HG02759 (cell line): Measurements from ENCODE around the gene SND1.
A peak's percentile ranks its signal among the peaks of the same experiment; 100 is the strongest.
"Not testable (repeated sequence)": the region's sequence is repeated elsewhere in the genome, so short reads cannot be mapped to it uniquely, and the experiment has no call there.

Experiments used
- ATAC-seq: cut with Tn5 transposase; IDR thresholded peaks from one replicate; pipeline ENCODE4 v1.9.1; 2021; ENCODE audit warnings: mild to moderate bottlenecking, moderate library complexity; ENCODE audit not compliant: unreplicated experiment

The SND1 gene

GRCh38 chr7:127822822-127823508 lies 171.0 kb downstream of the SND1 start:
- ATAC-seq: no peak

GRCh38 chr7:127824682-127825081 lies 172.7 kb downstream of the SND1 start:
- ATAC-seq: no peak

GRCh38 chr7:127828843-127829500 lies 177.0 kb downstream of the SND1 start:
- ATAC-seq: peak; percentile 63

- ATAC-seq: no peak
These were observed 179.6 kb downstream of the SND1 start for GRCh38 chr7:127831318-127832219.

GRCh38 chr7:127832592-127832991 lies 180.6 kb downstream of the SND1 start:
- no peak for ATAC-seq

GRCh38 chr7:127833641-127834040 lies 181.6 kb downstream of the SND1 start:
- ATAC-seq: no peak

GRCh38 chr7:127835679-127836078 lies 183.7 kb downstream of the SND1 start:
- ATAC-seq: no peak

GRCh38 chr7:127837816-127838410 lies 185.9 kb downstream of the SND1 start:
- ATAC-seq: not testable (repeated sequence)

GRCh38 chr7:127838816-127839415 lies 186.9 kb downstream of the SND1 start:
- ATAC-seq: no peak

- no peak for ATAC-seq
These were observed 188.4 kb downstream of the SND1 start for GRCh38 chr7:127840226-127840951.

GRCh38 chr7:127844165-127844564 lies 192.2 kb downstream of the SND1 start:
- ATAC-seq: no peak

- no peak for ATAC-seq
These were observed 192.8 kb downstream of the SND1 start for GRCh38 chr7:127844707-127845331.

GRCh38 chr7:127845522-127846214 lies 193.7 kb downstream of the SND1 start:
- no peak for ATAC-seq

GRCh38 chr7:127847641-127848040 lies 195.6 kb downstream of the SND1 start:
- no peak for ATAC-seq

- ATAC-seq: no peak
These were observed 196.2 kb downstream of the SND1 start for GRCh38 chr7:127848241-127848640.

- no peak for ATAC-seq
These were observed 198.2 kb downstream of the SND1 start for GRCh38 chr7:127850195-127850594.

- no peak for ATAC-seq
These were observed 202.4 kb downstream of the SND1 start for GRCh38 chr7:127854383-127854782.

- ATAC-seq: no peak
These were observed 205.5 kb downstream of the SND1 start for GRCh38 chr7:127857464-127857841.
